IMR-90 (cell line): Measurements from ENCODE around the gene EMC9. TPM values are rescaled to one million over a fixed set of nuclear protein-coding genes. Genes with fewer than 3 reads are reported as not detected.
A peak's percentile ranks its signal among the peaks of the same experiment; 100 is the strongest.

Source experiments
- ATAC-seq: fragments of 200-7000 bp; cut with Tn5 transposase; 2 replicates; pipeline ENCODE4 v1.9.1; 2020; ENCODE audit warnings: low read depth, mild to moderate bottlenecking, moderate library complexity
- BruUV-seq: library from RNA; stranded (reverse); fragments of 400-500 nt; replicated peaks from 2 replicates; lab custom pipeline; 2021; lab: Mats Ljungman, UMichigan
- CTCF ChIA-PET: fragments of 300-600 bp; formaldehyde crosslinking; extraction: SDS; loops from one replicate; lab custom pipeline; 2021; ENCODE audit warnings: antibody characterized with exemption; lab: Yijun Ruan, JAX
- POLR2A ChIA-PET: fragments of 300-600 bp; sonication (Branson Sonifier 250); formaldehyde crosslinking; loops from one replicate; lab custom pipeline; 2022; ENCODE audit warnings: antibody characterized with exemption; ENCODE audit not compliant: unreplicated experiment; lab: Charles Lee
- DNase-seq: peaks from one replicate; pipeline ENCODE4 v3.0.0; 2013
- H2AFZ ChIP-seq: replicated peaks from 2 replicates; pipeline ENCODE3; 2013; ENCODE audit warnings: low read length, mild to moderate bottlenecking; ENCODE audit not compliant: poor library complexity
- H2AK5ac ChIP-seq: 2 replicates; pipeline ENCODE4 v1.6.1; 2013; ENCODE audit warnings: low read depth, low read length, inconsistent platforms
- H2AK9ac ChIP-seq: replicated peaks from 2 replicates; pipeline ENCODE3; 2013; ENCODE audit warnings: mild to moderate bottlenecking, low read depth, low read length, moderate library complexity; ENCODE audit not compliant: poor library complexity
- H2BK120ac ChIP-seq: 2 replicates; pipeline ENCODE4 v1.6.1; 2013; ENCODE audit warnings: low read depth, low read length, inconsistent platforms
- H2BK15ac ChIP-seq: 3 replicates; pipeline ENCODE4 v1.6.1; 2013; ENCODE audit warnings: low read depth, low read length, inconsistent platforms
- H2BK20ac ChIP-seq: 2 replicates; pipeline ENCODE4 v1.6.1; 2013; ENCODE audit warnings: low read depth, mild to moderate bottlenecking, inconsistent platforms, low read length, moderate library complexity
- H2BK5ac ChIP-seq: 2 replicates; pipeline ENCODE4 v1.6.1; 2013; ENCODE audit warnings: mild to moderate bottlenecking, low read depth, low read length, inconsistent platforms; ENCODE audit not compliant: poor library complexity, severe bottlenecking
- H3K14ac ChIP-seq: replicated peaks from 2 replicates; pipeline ENCODE4 v1.6.1; 2013; ENCODE audit warnings: low read depth, low read length, inconsistent platforms
- H3K18ac ChIP-seq: 2 replicates; pipeline ENCODE4 v1.6.1; 2013; ENCODE audit warnings: low read depth, low read length, control low read depth
- H3K23ac ChIP-seq: 2 replicates; pipeline ENCODE4 v1.6.1; 2013; ENCODE audit warnings: low read depth, low read length, inconsistent platforms
- H3K27ac ChIP-seq: 2 replicates; pipeline ENCODE4 v1.5.1; 2013; ENCODE audit warnings: mild to moderate bottlenecking, control low read depth, low read length; ENCODE audit not compliant: insufficient read depth
- H3K27me3 ChIP-seq: 2 replicates; pipeline ENCODE4 v1.6.1; 2013; ENCODE audit warnings: low read length; ENCODE audit not compliant: control insufficient read depth, insufficient read depth
- H3K36me3 ChIP-seq: 2 replicates; pipeline ENCODE4 v1.6.1; 2013; ENCODE audit warnings: low read length, mixed read lengths; ENCODE audit not compliant: control insufficient read depth, insufficient read depth
- H3K4ac ChIP-seq: 2 replicates; pipeline ENCODE4 v1.6.1; 2013; ENCODE audit warnings: low read depth, low read length, inconsistent platforms
- H3K4me1 ChIP-seq: 2 replicates; pipeline ENCODE4 v1.6.1; 2013; ENCODE audit warnings: low read length, mixed read lengths; ENCODE audit not compliant: control insufficient read depth, insufficient read depth
- H3K4me2 ChIP-seq: 2 replicates; pipeline ENCODE4 v1.6.1; 2013; ENCODE audit warnings: low read depth, mild to moderate bottlenecking, control low read depth, low read length, moderate library complexity
- H3K4me3 ChIP-seq: 2 replicates; pipeline ENCODE4 v1.5.1; 2013; ENCODE audit warnings: low read depth, mild to moderate bottlenecking, control low read depth, low read length, moderate library complexity; ENCODE audit not compliant: insufficient read depth
- H3K56ac ChIP-seq: 2 replicates; pipeline ENCODE4 v1.6.1; 2013; ENCODE audit warnings: low read length, inconsistent platforms; ENCODE audit not compliant: insufficient read depth; ENCODE audit errors: extremely low read depth
- H3K79me1 ChIP-seq, 2 experiments: 2 replicates each; pipeline ENCODE4 v1.6.1; 2013; ENCODE audit warnings: low read length in 2 of 2, inconsistent platforms in 1 of 2, low read depth in 1 of 2
- H3K9ac ChIP-seq: 2 replicates; pipeline ENCODE4 v1.6.1; 2013; ENCODE audit warnings: low read depth, low read length, control low read depth
- H3K9me1 ChIP-seq: 2 replicates; pipeline ENCODE4 v1.6.1; 2013; ENCODE audit warnings: low read length, inconsistent platforms; ENCODE audit not compliant: insufficient read depth
- H3K9me3 ChIP-seq: 2 replicates; pipeline ENCODE4 v1.6.1; 2013; ENCODE audit warnings: low read length; ENCODE audit not compliant: control insufficient read depth, insufficient read depth
- H4K20me1 ChIP-seq: 2 replicates; pipeline ENCODE4 v1.6.1; 2013; ENCODE audit warnings: low read length, inconsistent platforms; ENCODE audit not compliant: insufficient read depth
- H4K5ac ChIP-seq: 2 replicates; pipeline ENCODE4 v1.6.1; 2013; ENCODE audit warnings: mild to moderate bottlenecking, low read depth, low read length, control low read depth
- H4K8ac ChIP-seq, 2 experiments: 2 replicates each; pipeline ENCODE4 v1.6.1; 2013; ENCODE audit warnings: low read depth in 2 of 2, low read length in 2 of 2, control low read depth in 1 of 2, inconsistent platforms in 1 of 2
- H4K91ac ChIP-seq: 2 replicates; pipeline ENCODE4 v1.6.1; 2013; ENCODE audit warnings: low read depth, low read length, inconsistent platforms; ENCODE audit not compliant: insufficient read depth
- BHLHE40 ChIP-seq: fragments of 150-350 bp; IDR thresholded peaks from 2 replicates; pipeline ENCODE4 v1.6.1; 2016; ENCODE audit warnings: mild to moderate bottlenecking, low read depth, low read length
- CEBPB ChIP-seq: IDR thresholded peaks from 2 replicates; pipeline ENCODE4 v1.6.1; 2012; ENCODE audit warnings: low read depth, low read length, improper control_type of control experiment
- CHD1 ChIP-seq: IDR thresholded peaks from 2 replicates; pipeline ENCODE4 v1.6.1; 2012; ENCODE audit warnings: low read depth, low read length, improper control_type of control experiment
- FOS ChIP-seq: fragments of 150-350 bp; IDR thresholded peaks from 2 replicates; pipeline ENCODE4 v1.6.1; 2016; ENCODE audit warnings: low read depth, low read length
- MAFK ChIP-seq: IDR thresholded peaks from 2 replicates; pipeline ENCODE4 v1.6.1; 2012; ENCODE audit warnings: low read depth, low read length, improper control_type of control experiment
- MAZ ChIP-seq: IDR thresholded peaks from 2 replicates; pipeline ENCODE4 v1.6.1; 2012; ENCODE audit warnings: low read depth, mild to moderate bottlenecking, low read length, improper control_type of control experiment, moderate library complexity, borderline replicate concordance
- MXI1 ChIP-seq: IDR thresholded peaks from 2 replicates; pipeline ENCODE4 v1.6.1; 2012; ENCODE audit warnings: low read depth, mild to moderate bottlenecking, low read length, moderate library complexity, borderline replicate concordance
- NFE2L2 ChIP-seq: fragments of 150-350 bp; IDR thresholded peaks from 2 replicates; pipeline ENCODE4 v1.6.1; 2016; ENCODE audit warnings: low read depth, mild to moderate bottlenecking, low read length
- RAD21 ChIP-seq: IDR thresholded peaks from 2 replicates; pipeline ENCODE4 v1.6.1; 2012; ENCODE audit warnings: low read length, improper control_type of control experiment
- RCOR1 ChIP-seq: IDR thresholded peaks from 2 replicates; pipeline ENCODE4 v1.6.1; 2012; ENCODE audit warnings: mild to moderate bottlenecking, low read length, improper control_type of control experiment; ENCODE audit not compliant: insufficient replicate concordance
- RFX5 ChIP-seq: IDR thresholded peaks from 2 replicates; pipeline ENCODE4 v1.8.0; 2012; ENCODE audit warnings: low read depth, mild to moderate bottlenecking, low read length, moderate library complexity
- WGBS, 2 experiments: methylation state at CpG; one replicate each; pipeline versions ENCODE4 v1.1.5 to v1.1.7; 2013; ENCODE audit warnings: missing lambda C conversion rate in 2 of 2; ENCODE audit not compliant: insufficient read length in 1 of 2; ENCODE audit errors: extremely low coverage in 2 of 2; 5-methylcytosine and 5-hydroxymethylcytosine counted together
- dilution Hi-C: fragments of 300-500 bp; cut with HindIII; formaldehyde crosslinking; loops from one replicate; pipeline ENCODE4 v1.14.3; 2018; ENCODE audit warnings: low sequenced_read_pairs; ENCODE audit not compliant: unreplicated experiment
- in situ Hi-C: fragments of 300-500 bp; cut with MboI; formaldehyde crosslinking; loops from 3 replicates; pipeline ENCODE4 v1.14.3; 2019; ENCODE audit warnings: low sequenced_read_pairs, inconsistent platforms, mixed read lengths
- intact Hi-C: fragments of 100-400 bp; cut with micrococcal nuclease; formaldehyde crosslinking; loops from 2 replicates; pipeline ENCODE4 v1.10.0; 2022
- polyA plus RNA-seq, 3 experiments: library from polyadenylated mRNA; depleted of rRNA; stranded (reverse); fragments of >200 nt; gene quantifications; 2 replicates each; pipeline ENCODE4 v1.2.3, GENCODE V29; 2012; ENCODE audit warnings: low replicate concordance in 1 of 3
- total RNA-seq: library from RNA; depleted of rRNA; stranded (reverse); fragments of >200 nt; gene quantifications from 2 replicates; pipeline ENCODE4 v1.2.3, GENCODE V29; 2012
- TF ChIP-seq, protein P1 (sequence below): fragments of 150-350 bp; IDR thresholded peaks from 2 replicates; pipeline ENCODE4 v1.6.1; 2016; ENCODE audit warnings: low read depth, mild to moderate bottlenecking, low read length, moderate library complexity, borderline replicate concordance
- TF ChIP-seq, protein P2 (sequence below): fragments of 150-350 bp; IDR thresholded peaks from 2 replicates; pipeline ENCODE4 v1.6.1; 2017; ENCODE audit warnings: mild to moderate bottlenecking, antibody characterized with exemption, low read length, low read depth
- TF ChIP-seq, protein P3 (sequence below): conservative IDR thresholded peaks from 2 replicates; pipeline ENCODE4 v1.5.1; 2012; ENCODE audit warnings: mild to moderate bottlenecking, low read depth, low read length, improper control_type of control experiment

Gene EMC9
- total and polyA plus RNA-seq, 2 of the 4 experiments (the other 2 are of a cell fraction): 15.1 to 19.2 TPM

DNA sequence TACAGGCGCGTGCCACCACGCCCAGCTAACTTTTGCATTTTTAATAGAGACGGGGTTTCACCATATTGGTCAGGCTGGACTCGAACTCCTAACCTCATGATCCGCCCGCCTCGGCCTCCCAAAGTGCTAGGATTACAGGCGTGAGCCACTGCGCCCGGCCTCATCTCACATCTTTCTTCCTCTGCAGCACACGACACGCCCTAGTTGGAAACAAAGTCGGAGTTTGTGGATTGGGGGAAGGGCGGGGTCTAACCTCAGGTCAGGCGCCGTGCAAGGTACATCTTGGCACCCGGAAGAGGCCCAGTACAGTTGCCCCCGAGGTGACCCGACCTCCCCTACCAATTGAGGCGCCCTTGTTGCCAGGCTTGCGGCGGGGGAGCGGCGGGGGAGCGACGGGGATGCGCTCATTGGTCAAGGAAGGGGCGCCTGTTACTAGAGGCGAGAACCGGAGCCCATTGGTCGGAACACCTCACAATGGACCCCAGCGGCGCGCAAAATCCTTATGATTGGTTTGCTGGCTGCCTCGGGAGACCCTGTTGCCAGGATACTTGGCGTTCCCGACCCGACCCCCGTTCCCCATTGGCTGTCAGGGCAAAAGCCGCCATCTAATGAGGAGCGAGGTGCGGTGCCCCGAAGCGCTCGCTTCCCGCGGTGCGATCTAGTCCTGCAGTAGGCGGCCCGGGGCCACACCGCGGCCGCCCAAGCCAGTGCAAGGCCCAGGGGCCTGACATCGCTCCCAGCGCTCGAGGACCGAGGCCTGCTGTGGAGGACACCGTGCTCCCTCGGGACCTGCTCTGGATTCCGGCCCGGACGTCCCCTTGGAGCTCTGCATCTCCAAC is 30.2 kb upstream of the EMC9 start, which contains the start of gene REC8:
TSS of gene REC8 (plus strand) at position 659 of the 839 bp plus-strand sequence. CDS start 473 bp downstream, outside the sequence.
- Histone ChIP-seq H2AK5ac (no peak within 1 kb of the TSS), H3K18ac (no peak within 1 kb of the TSS), H3K79me1 (no peaks in the 10 kb centered on the region), H3K27me3 (no peaks in the 10 kb centered on the region), H2BK20ac (no peak within 1 kb of the TSS), H4K8ac (0 out of 4 replicates have a peak within 1 kb of the TSS, but pooled peaks of 1 of the 2 experiments have one; percentile 14), H2BK15ac (no peak within 1 kb of the TSS), H3K14ac (no peak within 1 kb of the TSS), H3K36me3 (peaks cover 29% of the 10 kb centered on the region), H3K9ac (no peak within 1 kb of the TSS), H3K4me2 (no peak within 1 kb of the TSS), H3K27ac (no peak within 1 kb of the TSS), H2BK5ac (no peak within 1 kb of the TSS), H3K23ac (no peak within 1 kb of the TSS), H3K4me1 (no peaks in the 10 kb centered on the region), H3K56ac (no peak within 1 kb of the TSS), H4K91ac (no peak within 1 kb of the TSS), H4K20me1 (no peaks in the 10 kb centered on the region), H3K4ac (no peak within 1 kb of the TSS), H4K5ac (no peak within 1 kb of the TSS), H2AK9ac (peak within 1 kb of the TSS; percentile 57), H2AFZ (peak within 1 kb of the TSS; percentile 61), H3K9me3 (no peaks in the 10 kb centered on the region), H3K4me3 (no peak within 1 kb of the TSS), H3K9me1 (0 out of 2 replicates have a peak, but pooled peaks cover 3% of the 10 kb centered on the region), H2BK120ac (no peak within 1 kb of the TSS)
- ChIA-PET POLR2A (no interaction called here), CTCF (interaction anchor here (0.7 kb wide), 1 partner anchor 10 kb away, joined by 3 read pairs; the partner anchor contains the start of gene IRF9)
- WGBS, 2 experiments: 31% methylated on average over 35 of the region's 63 CpGs; no CpG with 5 or more reads in 1 of the 2 experiments
- no TSS peak for BruUV-seq
- dilution Hi-C loops: no loop called here
- no peak for ATAC-seq
- no peak for DNase-seq
- intact Hi-C loops: no loop called here
- in situ Hi-C loops: no loop called here
- TF ChIP-seq RFX5: no peak
- TF ChIP-seq, protein P1, sequence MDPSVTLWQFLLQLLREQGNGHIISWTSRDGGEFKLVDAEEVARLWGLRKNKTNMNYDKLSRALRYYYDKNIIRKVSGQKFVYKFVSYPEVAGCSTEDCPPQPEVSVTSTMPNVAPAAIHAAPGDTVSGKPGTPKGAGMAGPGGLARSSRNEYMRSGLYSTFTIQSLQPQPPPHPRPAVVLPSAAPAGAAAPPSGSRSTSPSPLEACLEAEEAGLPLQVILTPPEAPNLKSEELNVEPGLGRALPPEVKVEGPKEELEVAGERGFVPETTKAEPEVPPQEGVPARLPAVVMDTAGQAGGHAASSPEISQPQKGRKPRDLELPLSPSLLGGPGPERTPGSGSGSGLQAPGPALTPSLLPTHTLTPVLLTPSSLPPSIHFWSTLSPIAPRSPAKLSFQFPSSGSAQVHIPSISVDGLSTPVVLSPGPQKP: no peak
- no peak for TF ChIP-seq FOS
- TF ChIP-seq, protein P2, sequence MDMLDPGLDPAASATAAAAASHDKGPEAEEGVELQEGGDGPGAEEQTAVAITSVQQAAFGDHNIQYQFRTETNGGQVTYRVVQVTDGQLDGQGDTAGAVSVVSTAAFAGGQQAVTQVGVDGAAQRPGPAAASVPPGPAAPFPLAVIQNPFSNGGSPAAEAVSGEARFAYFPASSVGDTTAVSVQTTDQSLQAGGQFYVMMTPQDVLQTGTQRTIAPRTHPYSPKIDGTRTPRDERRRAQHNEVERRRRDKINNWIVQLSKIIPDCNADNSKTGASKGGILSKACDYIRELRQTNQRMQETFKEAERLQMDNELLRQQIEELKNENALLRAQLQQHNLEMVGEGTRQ: no peak
- no peak for TF ChIP-seq MXI1
- TF ChIP-seq BHLHE40: no peak
- TF ChIP-seq RCOR1: no peak
- no peak for TF ChIP-seq CHD1
- no peak for TF ChIP-seq MAZ
- no peak for TF ChIP-seq RAD21
- no peak for TF ChIP-seq NFE2L2
- no peak for TF ChIP-seq CEBPB
- TF ChIP-seq, protein P3, sequence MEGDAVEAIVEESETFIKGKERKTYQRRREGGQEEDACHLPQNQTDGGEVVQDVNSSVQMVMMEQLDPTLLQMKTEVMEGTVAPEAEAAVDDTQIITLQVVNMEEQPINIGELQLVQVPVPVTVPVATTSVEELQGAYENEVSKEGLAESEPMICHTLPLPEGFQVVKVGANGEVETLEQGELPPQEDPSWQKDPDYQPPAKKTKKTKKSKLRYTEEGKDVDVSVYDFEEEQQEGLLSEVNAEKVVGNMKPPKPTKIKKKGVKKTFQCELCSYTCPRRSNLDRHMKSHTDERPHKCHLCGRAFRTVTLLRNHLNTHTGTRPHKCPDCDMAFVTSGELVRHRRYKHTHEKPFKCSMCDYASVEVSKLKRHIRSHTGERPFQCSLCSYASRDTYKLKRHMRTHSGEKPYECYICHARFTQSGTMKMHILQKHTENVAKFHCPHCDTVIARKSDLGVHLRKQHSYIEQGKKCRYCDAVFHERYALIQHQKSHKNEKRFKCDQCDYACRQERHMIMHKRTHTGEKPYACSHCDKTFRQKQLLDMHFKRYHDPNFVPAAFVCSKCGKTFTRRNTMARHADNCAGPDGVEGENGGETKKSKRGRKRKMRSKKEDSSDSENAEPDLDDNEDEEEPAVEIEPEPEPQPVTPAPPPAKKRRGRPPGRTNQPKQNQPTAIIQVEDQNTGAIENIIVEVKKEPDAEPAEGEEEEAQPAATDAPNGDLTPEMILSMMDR: no peak
- no peak for TF ChIP-seq MAFK
